ENCODE measurements around the gene ZFYVE9.
"Not testable (repeated sequence)": the region's sequence is repeated elsewhere in the genome, so short reads cannot be mapped to it uniquely, and the experiment has no call there.

The ZFYVE9 gene

DNA sequence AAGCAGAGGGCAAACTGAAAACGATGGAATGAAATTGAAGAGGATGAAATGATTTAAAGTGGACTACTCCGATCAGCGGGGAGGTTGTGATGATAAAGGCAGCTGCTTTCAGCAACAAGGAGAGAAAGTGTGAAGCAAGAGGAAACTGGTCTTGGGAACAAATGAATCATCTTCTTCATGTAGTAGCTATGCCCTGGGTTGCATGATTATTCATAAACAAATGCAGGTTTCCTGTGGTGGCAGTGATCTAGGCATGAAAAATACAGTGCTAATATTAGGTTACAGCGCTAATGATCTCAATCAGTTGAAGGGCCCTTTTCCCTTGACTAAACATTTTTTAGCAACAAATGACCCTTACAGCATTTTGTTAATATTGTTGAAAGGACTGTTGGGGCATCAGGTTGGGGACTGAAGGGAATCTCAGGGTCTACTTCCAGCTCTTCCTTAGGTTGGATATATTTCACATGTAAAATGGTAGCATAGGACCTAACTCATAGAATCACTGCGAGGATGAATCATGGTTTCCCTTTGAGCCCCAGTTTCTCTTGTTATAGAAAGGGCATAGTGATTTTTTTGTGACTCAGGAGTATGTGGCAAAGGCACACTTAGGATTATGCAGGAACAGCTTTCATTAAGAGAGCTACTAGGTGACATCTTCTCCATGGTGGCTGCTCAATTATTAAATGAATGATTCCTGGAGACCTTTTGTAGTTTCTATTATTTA lies 1.9 kb upstream of the ZFYVE9 start:
- H3K4me3 ChIP-seq (ENCODE audit: low read depth, low read length) = peak overlapping the region; percentile 24
- no peak for TF ChIP-seq CTCF (IDR thresholded peaks at IDR 0.05; ENCODE audit: borderline replicate concordance, insufficient read depth, low read depth, low read length)

GRCh38 chr1:52140633-52141512 lies 1.0 kb upstream of the ZFYVE9 start:
- H3K4me3 ChIP-seq (ENCODE audit: low read depth, low read length) = no peak overlapping the region
- no peak for TF ChIP-seq CTCF (IDR thresholded peaks at IDR 0.05; ENCODE audit: borderline replicate concordance, insufficient read depth, low read depth, low read length)

- TF ChIP-seq CTCF (IDR thresholded peaks at IDR 0.05; ENCODE audit: borderline replicate concordance, insufficient read depth, low read depth, low read length) = peak; percentile 10; the same call in 1 of the 2 replicates
- peak overlapping the region; percentile 94 for H3K4me3 ChIP-seq (ENCODE audit: low read depth, low read length)
Observed at GRCh38 chr1:52142220-52143183, 613 bp downstream of the ZFYVE9 start.

DNA sequence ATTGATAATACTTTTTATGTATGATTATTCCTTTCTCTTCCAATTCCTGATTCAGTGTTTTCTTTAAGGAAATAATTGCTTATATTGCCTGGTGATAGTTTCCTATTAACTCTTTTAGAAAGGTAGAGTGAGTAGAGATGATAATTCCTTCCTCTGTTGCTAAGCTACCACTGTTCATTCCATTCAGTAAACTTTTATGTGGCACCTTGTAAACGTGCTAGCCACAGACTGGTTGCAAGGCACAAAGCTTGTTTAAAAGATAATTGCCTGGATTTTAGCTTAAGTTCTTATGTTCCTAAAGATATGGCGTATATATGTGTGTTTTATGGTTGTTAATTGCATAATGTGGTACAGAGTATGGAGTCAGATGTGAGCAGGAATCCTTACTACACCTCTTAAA lies 3.2 kb downstream of the ZFYVE9 start:
- H3K4me3 ChIP-seq (ENCODE audit: low read depth, low read length) = no peak overlapping the region
- no peak for TF ChIP-seq CTCF (IDR thresholded peaks at IDR 0.05; ENCODE audit: borderline replicate concordance, insufficient read depth, low read depth, low read length)

GRCh38 chr1:52150445-52150844 lies 8.6 kb downstream of the ZFYVE9 start:
- not testable (repeated sequence) for H3K4me3 ChIP-seq (ENCODE audit: low read depth, low read length)

DNA sequence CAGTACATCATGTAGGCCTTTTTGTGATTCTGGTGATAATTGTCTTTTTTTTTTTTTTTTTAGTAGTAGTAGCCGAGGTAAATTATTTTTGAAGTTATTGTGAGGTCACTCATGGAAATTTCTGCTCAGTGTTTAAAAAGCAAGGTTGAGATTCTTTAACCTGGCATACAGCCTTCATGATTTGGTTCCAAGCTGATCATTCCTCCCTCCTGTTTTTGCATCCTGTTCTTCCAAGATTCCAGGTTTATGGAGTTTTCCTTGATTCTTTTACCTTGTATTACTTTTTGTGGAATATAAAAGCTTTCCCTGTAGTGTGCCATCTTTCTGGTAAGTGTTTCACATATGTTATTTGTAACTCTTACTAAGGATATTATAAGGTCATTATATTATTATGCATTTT lies 9.1 kb downstream of the ZFYVE9 start:
- H3K4me3 ChIP-seq (ENCODE audit: low read depth, low read length) = no peak overlapping the region
- TF ChIP-seq CTCF (IDR thresholded peaks at IDR 0.05; ENCODE audit: borderline replicate concordance, insufficient read depth, low read depth, low read length) = no peak

GRCh38 chr1:52152572-52152971 lies 10.7 kb downstream of the ZFYVE9 start:
- TF ChIP-seq CTCF (IDR thresholded peaks at IDR 0.05; ENCODE audit: borderline replicate concordance, insufficient read depth, low read depth, low read length) = no peak

More at GRCh38 chr1:52152572-52152971, 10.7 kb downstream of the ZFYVE9 start:
- H3K4me3 ChIP-seq (ENCODE audit: low read depth, low read length) = no peak overlapping the region

Measured in GM12875 (cell line).